ENCODE measurements around the gene RAB37. TPM values are rescaled to one million over a fixed set of nuclear protein-coding genes. Genes with fewer than 3 reads are reported as not detected.

RAB37 gene
- total RNA-seq, 1 experiment from 2014 or later: 2.5 TPM

- WGBS (ENCODE audit: extremely low coverage, insufficient read length, low lambda C conversion rate): no CpG with 5 or more reads among the region's 5 CpGs
- peaks cover 15 to 25% of the 10 kb centered on the region in 2 experiments for H3K4me1 Mint-ChIP-seq
- no peak overlapping the region for H3K27ac ChIP-seq (ENCODE audit: insufficient read length, low read depth, low read length)
- no peaks in the 10 kb centered on the region for H3K9me3 Mint-ChIP-seq
- no peaks in the 10 kb centered on the region for H4K20me1 ChIP-seq (ENCODE audit: control insufficient read depth, insufficient read depth, insufficient read length)
- H3K27me3 Mint-ChIP-seq (ENCODE audit: low read depth): no peaks in the 10 kb centered on the region
- no peak overlapping the region for H4K5ac ChIP-seq (ENCODE audit: insufficient read length, low read depth, low read length)
- H3K14ac ChIP-seq (ENCODE audit: insufficient read depth, low read length): no peak overlapping the region
- H3K27ac Mint-ChIP-seq: no peak overlapping the region
- no peak overlapping the region for H3K4me2 ChIP-seq (ENCODE audit: insufficient read depth, insufficient read length, low read length)
- no peak overlapping the region for H4K91ac ChIP-seq (ENCODE audit: insufficient read length, low read depth, low read length)
- DNase-seq: no peak
- H2BK20ac ChIP-seq (ENCODE audit: low read depth, low read length, poor library complexity, severe bottlenecking): no peak overlapping the region
- no peak overlapping the region for H2AFZ ChIP-seq (ENCODE audit: low read length)
- H2BK12ac ChIP-seq (ENCODE audit: insufficient read length, low read depth, low read length): no peak overlapping the region
- H3K9me3 ChIP-seq (ENCODE audit: control insufficient read depth, low read depth, low read length): no peaks in the 10 kb centered on the region
- H3K79me1 ChIP-seq (ENCODE audit: insufficient read depth, low read depth, low read length, poor library complexity, severe bottlenecking): no peaks in the 10 kb centered on the region
- peaks cover 0 to 35% (median 4%) of the 10 kb centered on the region in 3 experiments; a peak in 6 of 7 replicates for H3K36me3 Mint-ChIP-seq (ENCODE audit: insufficient read depth in 1 of 3, low read depth in 3 of 3)
- H2BK15ac ChIP-seq (ENCODE audit: low read depth, low read length): no peak overlapping the region
- H3K79me2 ChIP-seq (ENCODE audit: insufficient read depth, low read length): no peaks in the 10 kb centered on the region
- no peak overlapping the region for H3K23ac ChIP-seq (ENCODE audit: insufficient read length, low read depth, low read length)
- no peak for TF ChIP-seq CTCF (conservative IDR thresholded peaks at IDR 0.05)
- no peaks in the 10 kb centered on the region; the same call in 1 of the 2 replicates for H3K4me1 ChIP-seq (ENCODE audit: insufficient read depth, low read length)
- H3K9ac ChIP-seq (ENCODE audit: extremely low read depth, insufficient read length, low read length): no peak overlapping the region
- no peak overlapping the region for H2AK5ac ChIP-seq (ENCODE audit: insufficient read length, low read length)
- no peaks in the 10 kb centered on the region for H3K27me3 ChIP-seq (ENCODE audit: insufficient read depth, low read length)
- H3K4ac ChIP-seq (ENCODE audit: low read depth, low read length): no peak overlapping the region
- H3K23me2 ChIP-seq (ENCODE audit: insufficient read length, low read depth, low read length, poor library complexity, severe bottlenecking): no peaks in the 10 kb centered on the region
- H3K4me3 Mint-ChIP-seq: peak overlapping the region in 1 of 2 experiments; percentile 15; a peak in 2 of 5 replicates
- no peak overlapping the region for H2BK120ac ChIP-seq (ENCODE audit: low read depth, low read length, poor library complexity, severe bottlenecking)
- H2BK5ac ChIP-seq (ENCODE audit: insufficient read length, low read length): no peak overlapping the region
- H3T11ph ChIP-seq (ENCODE audit: low read length): no peak overlapping the region
- H3K18ac ChIP-seq (ENCODE audit: insufficient read length, low read depth, low read length): no peak overlapping the region
- no peak overlapping the region for H4K8ac ChIP-seq (replicated peaks; ENCODE audit: insufficient read length, low read depth, low read length)
- H3K56ac ChIP-seq (ENCODE audit: insufficient read length, low read depth, low read length): no peak overlapping the region
Observed at GRCh38 chr17:74784125-74784810, 47.2 kb downstream of the RAB37 start.

Data from H9 (cell line).